Stimulated activated CD4-positive, alpha-beta T cell treated with anti-CD3 and anti-CD28 coated beads, Interleukin-4, amount 100 ng/mL, for 1 hour (primary cell): ENCODE results near the gene OGDH.
"Not testable (repeated sequence)": the region's sequence is repeated elsewhere in the genome, so short reads cannot be mapped to it uniquely, and the experiment has no call there.

Experiments
- DNase-seq: peaks from one replicate; pipeline ENCODE4 v3.0.0-alpha.2; 2020

The OGDH gene

DNA sequence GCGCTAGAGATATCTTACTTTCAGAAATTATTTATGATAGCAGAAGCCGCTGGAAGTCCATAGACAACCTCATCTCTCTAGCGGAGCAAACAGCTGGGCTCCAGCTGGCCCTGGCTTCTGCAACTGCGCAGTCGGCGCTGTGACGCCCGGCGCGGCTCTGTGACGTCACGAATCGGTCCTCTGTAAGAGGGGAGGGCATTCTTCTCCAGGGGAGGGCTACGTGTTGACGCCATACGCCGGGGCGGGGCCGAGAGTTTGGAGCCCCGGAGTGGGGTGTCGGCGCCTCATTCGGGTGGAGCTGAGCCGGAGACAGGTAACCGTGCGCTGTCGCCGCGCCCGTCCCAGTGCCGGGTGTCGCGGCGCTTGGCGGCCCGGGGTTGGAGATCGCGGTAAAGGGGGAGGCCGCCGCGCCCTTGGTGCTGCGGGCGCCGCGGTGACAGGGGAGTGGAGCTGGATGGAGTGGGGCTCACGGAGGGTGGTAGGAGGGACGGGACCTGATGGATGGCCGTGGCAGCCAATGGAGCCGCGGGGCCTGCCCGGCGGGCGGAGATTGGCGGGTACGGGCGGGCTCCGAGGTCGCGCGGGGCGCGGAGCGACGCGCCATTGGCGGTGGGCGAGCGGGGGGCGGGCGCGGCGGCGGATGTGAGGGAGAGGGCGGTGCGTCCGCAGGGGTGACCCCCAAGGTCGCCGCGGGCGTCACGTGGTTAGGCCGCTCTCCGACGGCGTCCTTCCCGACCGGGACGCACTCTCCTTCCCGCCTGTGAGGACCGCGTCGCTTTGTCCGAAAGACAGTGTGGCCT, at the start of gene OGDH:
Gene OGDH, plus strand, starts transcription at position 287 of the 800 bp plus-strand sequence. CDS start 17,717 bp downstream, outside the sequence.
- peak; percentile 100 for DNase-seq

DNA sequence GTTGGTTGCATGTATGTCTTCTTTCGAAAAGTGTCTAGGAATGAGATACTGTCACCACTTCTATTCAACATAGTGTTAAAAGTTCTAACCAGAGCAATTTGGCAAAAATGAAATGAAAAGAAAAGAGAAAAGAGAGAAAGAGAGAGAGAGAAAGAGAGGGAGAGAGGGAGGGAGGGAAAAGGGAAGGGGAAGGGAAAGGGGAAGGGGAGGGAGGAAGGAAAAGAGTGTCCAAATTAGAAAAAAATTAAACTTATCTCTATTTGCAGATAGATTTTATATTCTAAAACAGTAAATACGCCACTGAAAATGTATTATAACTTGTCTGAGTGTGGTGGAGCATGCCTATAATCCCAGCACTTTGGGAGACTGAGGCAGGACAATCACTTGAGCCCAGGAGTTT, 48.9 kb upstream of the OGDH start:
- DNase-seq, result no peak

DNA sequence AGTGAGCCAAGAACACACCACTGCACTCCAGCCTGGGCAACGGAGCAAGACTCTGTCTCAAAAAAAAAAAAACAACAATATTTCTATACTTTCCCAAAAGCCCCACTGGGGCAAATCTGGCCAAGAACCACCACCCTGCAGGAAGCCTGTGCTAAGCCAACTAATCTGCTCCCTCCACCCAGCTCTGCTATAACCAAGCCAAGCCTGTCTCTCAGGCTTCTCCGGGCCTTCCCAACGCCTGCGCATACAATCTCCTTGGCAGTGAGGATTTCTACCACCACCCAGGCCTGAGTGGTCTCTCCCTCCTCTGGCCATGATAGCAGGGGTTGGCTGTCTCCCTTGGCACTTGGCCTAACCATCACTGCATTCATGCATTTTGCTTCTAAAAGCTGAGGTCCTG, 46.9 kb upstream of the OGDH start:
- no peak for DNase-seq

DNA sequence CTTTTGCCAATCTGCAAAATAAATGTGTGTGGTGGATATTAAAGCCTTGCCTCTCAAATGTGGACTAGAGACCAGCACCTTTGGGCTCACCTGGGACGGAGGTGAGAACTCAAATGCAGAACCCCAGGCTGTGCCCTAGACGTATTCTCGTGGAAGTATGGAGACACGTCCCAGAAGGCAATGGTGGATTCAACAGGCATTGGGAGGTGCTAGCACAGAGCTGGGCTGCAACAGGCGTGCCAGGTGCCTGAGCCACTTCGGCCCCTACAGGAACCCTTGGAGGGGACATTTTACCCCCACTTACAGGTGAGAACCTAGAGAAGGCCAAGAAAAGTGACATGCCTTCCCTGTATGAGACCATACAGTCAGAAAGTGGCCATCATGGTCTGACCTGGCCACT, 44.9 kb upstream of the OGDH start:
- no peak for DNase-seq

DNA sequence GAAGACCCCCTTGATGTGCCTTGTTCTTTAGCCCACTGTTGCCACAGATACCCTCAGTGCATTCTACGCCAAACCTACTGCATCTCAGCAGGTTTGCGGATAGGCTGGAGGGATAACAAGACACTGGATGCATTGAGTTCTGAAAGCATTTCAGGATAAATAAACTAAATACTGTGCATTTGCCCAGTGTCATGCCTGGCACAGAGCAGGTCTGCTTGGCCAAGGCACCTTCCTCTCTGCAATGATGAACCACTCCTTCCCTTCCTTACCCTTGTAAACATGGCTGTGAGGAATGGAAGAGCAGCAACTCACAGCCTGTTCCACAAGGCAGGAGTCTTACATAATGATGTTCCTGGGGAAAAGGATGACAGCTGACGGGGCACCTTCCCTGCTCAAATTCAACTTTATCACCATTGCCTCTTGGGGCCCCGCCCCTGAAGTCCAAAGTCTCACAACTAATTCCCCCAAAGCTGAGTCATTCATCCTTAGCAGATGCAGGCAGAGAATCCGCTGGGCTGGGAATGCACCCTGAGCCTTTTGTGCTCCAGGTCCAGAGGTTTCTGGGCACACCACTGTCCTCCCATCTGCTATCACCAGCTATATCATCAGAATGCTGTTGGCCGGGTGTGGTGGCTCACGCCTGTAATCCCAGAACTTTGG, 44.3 kb upstream of the OGDH start:
- no peak for DNase-seq

DNA sequence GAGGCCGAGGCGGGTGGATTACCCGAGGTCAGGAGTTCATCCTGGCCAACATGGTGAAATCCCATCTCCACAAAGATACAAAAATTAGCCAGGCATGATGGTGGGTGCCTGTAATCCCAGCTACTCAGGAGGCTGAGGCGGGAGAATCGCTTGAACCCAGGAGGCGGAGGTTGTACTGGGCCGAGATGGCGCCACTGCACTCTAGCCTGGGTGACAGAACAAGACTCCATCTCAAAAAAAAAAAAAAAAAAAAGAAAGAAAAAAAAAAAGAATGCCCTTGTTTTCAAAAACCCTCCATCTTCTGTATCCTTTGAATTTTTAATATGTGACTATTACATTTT, 43.8 kb upstream of the OGDH start:
- not testable (repeated sequence) for DNase-seq

DNA sequence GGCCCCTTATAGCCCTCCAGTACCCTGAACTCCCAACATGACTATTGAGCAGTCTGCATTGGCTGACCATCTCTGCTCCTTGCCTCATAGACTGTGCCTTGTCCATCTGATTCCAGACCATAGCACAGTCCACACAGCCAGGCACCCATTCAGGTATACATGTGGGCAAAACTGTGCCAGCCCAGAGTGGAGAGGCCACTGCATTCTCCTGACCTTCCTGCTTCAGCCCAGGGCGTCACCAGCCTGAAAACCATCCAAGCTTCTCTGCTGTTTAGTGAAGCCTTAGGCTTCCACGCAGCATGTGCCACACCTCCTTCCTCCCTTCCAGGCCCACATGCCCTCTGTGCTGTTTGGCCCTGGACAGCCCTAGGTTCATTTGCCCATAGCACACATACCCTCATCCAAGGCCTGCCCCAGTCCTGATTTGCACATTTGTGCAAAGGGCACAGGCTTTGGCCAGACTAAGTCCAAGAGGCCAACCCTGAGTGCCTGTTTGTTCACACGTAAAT, 43.2 kb upstream of the OGDH start:
- no peak for DNase-seq

DNA sequence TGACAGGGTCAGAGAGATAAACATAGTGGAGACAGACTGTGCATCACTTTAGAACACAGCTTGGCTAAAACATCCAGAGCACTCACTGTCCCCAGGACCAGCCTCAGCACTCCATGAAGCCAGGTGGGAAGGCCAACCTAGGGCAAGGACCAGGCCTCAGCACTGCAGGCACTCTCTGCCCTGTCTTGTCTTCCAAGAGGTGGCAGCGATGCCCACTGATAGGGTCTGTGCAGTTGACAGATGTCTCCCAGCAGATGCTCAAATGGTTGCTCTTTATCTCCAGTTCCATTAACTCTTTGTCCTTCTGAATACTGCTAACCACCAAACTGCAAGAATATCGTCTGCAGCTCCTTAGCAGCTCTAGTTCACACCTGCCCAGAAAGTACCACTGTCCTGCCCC, 41.8 kb upstream of the OGDH start:
- DNase-seq, result no peak

DNA sequence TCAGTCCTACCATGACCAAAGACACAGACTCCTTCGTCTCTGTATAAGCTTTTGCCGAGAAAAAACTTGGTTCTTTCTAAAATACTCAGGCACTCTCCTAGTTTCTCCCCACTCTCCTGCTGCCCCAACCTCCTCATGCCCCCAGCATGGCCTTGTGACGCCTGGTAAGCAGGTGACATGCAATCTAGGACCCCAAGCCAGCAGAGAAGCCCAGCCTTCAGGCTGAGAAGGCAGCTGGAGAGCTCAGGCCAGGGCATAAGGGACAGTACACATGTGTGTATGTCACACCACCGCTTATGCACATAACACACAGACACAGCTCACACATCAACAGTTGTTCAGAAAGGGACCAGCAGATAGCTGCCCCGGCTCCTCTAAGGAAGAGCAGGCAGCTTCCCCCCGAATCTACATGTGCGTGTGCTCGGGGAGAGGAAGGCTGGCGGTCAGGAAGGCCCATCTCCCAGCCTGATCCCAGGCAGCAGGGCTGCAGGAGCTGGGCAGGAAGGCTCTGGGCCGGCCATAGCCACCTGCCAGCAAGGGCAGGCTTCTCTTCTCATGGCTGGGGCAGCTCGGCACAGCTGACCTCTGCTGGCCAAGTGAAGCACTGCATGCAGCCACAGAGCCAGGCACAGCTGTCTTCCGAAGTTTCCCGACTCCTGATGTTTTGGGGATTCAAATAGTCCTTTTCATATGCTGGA, 41.2 kb upstream of the OGDH start:
- DNase-seq, result peak; percentile 67

DNA sequence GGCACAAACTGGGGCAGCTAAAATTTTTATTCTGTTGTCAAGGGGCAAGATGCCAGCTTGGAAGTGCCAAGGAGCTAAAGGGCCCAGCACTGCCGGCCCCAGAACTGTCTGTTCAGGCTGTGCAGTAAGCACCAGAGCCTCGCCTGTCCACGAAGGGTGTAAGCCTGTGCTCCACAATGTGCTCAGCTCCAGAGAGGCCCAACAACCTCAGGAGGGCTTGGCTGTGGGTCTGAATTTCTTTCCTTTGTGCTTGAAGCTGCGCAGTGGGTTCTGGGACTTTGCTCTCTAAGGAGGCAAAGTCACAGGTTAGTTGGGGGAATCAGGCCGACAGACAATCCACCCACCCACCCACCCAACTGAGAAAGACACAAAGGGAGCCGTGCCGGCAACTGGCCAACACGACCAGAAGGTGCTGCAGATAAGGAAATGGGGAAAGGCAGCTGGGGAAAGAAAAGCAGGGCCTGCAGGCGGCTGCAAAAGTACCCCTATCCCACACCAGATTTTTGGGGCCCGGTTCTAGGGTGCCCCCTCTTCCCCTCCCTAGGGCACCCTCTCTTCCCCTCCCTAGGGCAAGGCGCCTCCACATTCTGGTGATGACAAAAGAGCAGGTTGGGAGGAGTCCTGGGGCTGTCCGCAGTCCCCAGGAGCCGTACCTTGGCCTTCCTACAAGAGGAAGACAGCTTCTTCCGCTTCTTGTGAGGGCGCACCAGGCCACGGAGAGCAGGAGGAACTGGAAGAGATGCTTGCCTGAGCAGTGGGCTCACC, 40.5 kb upstream of the OGDH start:
- no peak for DNase-seq

DNA sequence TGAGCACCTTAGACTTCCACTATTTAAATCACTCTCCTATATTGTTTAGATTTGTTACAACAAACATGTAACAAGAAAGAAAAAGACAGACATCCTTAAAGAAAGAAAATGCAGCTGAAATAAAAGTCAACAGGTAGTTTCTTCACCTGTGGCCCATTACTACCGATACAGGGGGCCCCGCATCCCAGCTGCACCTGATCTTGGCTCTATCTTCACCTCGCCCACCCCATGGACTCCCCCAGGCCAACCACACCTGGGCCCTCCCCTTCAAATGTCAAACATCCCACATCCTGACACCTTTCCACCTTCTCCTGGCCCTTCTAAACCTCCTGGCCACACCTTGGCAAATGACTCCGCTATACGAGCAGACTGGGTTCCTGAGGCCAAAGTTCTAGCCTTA, 39.7 kb upstream of the OGDH start:
- no peak for DNase-seq

DNA sequence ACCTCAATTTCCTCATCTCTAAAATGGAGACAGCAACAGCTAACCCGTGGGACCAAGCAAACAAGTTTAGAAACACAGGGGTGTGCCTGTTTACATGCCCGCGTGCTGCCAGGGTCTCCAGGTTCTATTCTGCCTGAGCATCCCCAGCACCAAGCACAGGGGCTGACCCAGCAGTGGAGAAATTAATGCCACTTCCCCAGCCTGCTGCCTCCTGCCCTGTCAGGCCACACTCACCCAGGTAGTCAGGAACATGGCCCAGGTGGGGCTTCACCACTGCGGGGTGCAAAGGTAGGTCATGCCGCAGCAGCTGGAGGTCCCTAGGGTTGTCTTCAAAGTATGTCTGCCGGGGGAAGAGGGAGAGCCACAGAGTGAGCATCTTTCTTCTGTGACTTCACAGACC, 38.5 kb upstream of the OGDH start:
- DNase-seq, result no peak

DNA sequence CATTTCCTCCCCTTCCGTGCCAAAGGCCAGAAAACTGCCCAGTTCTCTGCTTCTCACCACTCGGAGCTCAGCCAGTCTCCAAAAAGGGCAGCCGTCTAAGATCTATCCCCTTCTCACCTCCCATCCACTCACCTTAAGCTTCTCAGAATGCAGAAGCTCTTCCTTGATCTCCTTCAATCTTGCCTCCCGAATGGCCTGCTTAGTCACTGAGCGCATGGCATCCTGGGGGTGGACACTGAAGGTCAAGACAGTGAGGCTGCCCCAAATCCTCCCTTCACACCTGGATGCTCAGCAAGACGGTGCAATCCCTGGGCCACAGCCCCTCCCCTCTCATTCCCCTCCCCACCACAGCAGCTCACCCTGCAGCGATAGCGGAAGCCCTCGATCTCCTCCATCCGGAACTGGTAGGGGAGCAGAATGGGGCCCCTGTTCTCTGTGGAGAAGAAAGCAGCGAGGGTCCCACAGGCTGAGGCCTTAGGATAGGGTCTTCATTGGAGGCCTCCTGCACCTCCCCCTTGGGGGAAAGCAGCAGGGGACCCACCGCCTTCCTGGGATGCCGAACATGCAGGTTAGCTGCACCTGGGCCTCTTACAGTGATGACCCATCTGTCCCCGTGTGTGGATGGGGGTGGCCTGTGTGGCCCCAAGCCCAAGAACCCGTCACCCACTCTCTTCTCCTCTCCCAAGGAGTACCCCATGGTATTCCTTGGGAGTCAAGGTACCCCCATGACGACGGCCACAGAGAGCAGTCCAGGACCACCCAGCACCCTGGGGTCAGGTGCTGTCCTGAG, 37.5 kb upstream of the OGDH start:
- DNase-seq, result no peak

DNA sequence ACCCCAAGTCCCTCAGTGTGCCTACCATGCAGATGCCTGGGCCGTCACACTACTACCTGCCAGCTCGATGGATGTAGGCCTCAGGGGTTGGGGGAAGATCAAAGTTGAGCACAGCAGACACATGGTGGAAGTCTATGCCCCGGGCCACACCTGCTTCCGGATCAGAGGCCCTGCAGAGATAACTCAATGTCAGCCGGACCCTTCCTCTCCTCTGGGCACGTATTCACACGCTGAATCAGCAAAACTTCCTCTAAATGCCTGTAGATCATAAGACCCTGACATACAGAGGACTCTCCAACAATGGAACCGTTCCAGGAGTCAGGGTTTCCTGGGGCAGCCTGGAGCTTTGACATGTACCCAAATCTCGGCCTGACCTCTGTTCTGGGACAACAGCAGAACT, 36.5 kb upstream of the OGDH start:
- no peak for DNase-seq

DNA sequence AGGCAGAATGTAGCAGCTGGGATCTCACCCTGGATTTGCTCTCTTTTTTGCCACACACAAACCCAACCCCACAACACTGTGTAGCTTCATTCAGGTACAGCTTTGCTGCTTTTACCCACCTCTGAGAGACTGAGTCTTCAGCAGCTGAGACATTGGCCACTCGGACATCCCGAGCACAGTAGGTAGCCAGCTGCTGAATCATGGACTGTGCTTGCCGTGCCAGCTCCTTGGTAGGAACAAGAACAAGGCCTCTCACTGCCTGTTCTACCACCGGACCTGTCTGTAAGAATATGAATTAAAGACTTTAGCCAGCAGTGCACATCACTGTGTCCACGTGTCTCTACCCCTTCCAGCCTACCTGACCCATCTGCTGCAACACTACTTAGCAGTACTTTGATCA, 33.7 kb upstream of the OGDH start:
- DNase-seq, result no peak

DNA sequence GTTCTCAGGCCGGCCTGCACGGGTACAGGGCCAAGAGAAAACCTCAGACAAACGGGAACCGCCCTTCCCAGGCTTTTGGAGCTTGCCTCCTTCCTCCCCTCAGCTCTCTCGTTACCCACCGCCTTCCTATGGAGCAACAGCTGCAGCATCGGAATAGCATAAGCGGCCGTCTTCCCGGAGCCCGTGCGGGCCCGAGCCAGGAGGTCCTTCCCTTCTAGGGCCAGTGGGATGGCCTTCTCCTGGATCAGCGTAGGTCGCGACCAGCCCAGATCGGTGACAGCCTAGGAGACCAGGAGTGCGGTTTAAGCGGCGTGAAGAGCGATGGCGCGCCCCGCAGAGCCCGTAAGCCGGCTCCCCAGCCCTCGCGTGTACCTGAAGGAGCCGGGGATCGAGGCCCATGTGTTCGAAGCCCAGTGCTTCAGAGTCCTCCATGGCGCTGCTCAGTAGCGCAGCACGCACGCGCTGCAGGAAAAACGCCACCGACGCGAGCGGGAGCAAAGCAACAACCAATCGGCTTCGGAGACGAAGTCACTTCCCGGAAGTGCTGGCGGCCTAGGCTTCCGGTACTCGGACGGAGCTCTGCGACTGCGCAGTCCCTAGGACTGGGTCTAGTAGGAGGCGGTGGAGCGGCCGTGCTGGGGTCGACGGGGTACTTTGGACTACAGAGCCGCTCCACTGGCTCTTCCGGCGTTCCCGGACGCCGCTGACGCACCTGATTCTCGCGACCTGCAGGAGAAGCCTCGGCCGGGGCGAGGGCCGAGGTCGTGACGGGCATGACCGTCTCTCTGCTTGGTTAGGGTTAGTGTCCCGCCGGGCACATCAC, 32.8 kb upstream of the OGDH start, which contains the start of gene DDX56:
Gene DDX56, minus strand, starts transcription at position 445 of the 823 bp plus-strand sequence. Its CDS starts 13 bp downstream, at position 432.
- DNase-seq, result peak; percentile 94

DNA sequence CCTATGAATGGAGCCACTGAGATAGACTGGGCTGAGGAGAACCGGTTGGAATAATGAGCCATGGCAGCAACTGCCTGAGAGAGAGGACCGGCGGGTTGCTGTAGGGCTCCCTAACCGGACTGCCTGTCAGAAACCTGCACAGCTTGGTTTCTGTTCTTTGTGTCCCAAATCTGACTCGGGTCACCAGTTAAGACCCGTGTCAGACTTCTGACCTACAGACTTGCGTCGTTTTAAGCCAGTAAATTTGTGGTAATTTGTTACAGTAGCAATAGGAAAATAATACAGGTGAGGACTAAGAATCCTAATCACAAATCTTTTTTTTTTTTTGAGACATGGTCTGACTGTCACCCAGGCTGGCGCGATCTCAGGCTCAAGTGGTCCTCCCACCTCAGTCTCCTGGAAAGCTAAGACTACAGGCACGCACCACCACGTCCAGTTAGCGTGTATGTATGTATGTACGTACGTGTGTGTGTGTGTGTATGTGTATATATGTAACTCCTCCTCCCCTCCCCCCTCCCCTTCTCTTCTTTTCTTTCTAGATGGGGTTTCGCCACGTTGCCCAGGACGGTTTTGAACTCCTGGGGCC, 32.0 kb upstream of the OGDH start:
- no peak for DNase-seq

DNA sequence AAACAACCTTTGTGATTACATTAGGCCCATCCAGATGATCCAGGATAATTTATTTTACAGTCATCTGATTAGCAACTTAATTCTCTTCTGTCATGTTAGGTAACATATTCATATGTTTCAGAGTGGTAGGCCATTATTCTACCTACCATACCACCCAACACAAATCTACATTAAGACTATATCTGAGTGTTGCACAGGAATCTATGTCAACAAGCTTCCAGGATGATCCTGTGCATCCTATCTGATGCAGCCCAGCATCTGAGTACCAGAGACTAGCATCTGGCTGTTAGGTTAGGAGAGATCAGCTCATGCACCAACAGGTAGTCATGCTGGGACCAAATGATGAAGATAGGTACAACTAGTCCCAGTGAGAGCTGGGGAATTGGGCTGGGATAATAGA, 31.4 kb upstream of the OGDH start:
- no peak for DNase-seq

DNA sequence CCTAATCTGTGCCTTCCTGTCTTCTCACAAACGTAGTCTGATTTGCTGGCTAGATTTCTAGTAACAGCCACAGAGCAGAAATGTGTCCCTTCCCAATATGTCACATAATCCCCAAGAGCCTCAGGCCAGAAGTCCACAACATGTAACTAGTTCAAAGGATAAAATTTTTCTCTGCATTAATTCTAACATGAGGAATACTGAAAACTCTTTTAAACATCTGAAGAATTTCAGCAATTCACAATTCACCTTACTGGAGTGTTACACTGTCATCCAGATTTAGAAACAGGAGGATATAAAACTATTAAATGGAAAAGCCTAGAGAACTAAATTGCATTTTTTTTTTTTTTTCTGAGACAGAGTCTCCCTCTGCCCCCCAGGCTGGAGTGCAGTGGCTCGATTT, 30.2 kb upstream of the OGDH start:
- DNase-seq, result no peak

DNA sequence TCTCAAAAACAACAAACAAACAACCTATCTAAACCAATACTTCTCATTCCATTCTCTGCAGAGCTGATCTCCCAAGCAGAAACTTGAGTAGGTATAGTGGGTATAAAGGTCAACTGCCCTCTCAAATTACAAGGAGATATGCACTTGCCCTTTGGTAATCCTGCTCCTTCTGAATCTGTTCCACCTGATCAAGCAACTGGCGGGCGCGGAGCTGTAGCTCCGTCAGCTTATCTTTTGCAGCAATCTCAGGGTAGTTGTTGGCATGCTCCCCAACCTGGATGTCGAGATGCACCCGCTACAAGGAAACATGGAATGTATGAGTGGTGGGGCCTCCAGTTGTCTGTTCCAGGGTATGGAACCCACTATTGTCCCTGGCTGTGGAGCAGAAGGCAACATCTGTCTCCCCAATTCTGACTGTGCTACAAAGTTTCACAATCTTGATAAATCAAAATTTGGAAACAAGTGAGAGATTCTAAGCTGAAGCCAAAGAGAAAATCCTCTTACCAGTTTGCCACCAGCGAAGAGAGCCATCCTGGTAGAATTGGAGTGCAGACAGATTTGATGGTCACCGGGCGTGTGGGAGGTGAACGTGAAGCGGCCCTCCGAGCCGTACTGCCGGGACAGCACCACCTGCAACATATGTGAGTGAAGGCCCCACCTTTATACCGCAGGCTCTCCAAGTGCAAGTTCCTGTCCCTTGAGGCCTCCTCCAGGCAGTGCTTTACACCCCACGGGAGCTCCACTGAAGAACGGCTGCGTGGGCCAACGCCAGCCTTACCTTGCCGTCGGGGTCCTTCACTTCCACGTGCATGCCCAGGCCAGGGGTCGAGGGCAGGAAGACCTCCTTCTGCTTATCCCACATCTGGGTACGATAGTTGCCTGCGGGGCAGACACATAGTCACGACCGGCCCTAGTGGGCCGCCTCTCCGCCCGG, 25.2 kb upstream of the OGDH start:
- DNase-seq, result peak; percentile 43
